Esophagus muscularis mucosa (tissue), 4 donors: ENCODE data around the gene PLPPR1.
"Not testable (repeated sequence)": the region's sequence is repeated elsewhere in the genome, so short reads cannot be mapped to it uniquely, and the experiment has no call there.

Experiments used
- EP300 ChIP-seq: sonication (generic); formaldehyde crosslinking; IDR thresholded peaks from one replicate; pipeline ENCODE4 v1.6.1; 2017; ENCODE audit warnings: antibody characterized with exemption
- POLR2A ChIP-seq: fragments of 450-650 bp; IDR thresholded peaks from one replicate; pipeline ENCODE4 v1.6.1; 2017; ENCODE audit warnings: antibody characterized with exemption, moderate library complexity, mild to moderate bottlenecking, low read depth
- POLR2AphosphoS5 ChIP-seq, 2 donors: sonication (generic); formaldehyde crosslinking; IDR thresholded peaks; one replicate each; pipeline ENCODE4 v1.6.1; 2017; ENCODE audit warnings: antibody characterized with exemption in 2 of 2
- TF ChIP-seq, protein P1 (sequence below), 3 experiments: fragments of 200-600 bp in 2 of 3; fragments of 450-650 bp in 1 of 3; sonication (generic) in 2 of 3; IDR thresholded peaks; one replicate each; pipeline ENCODE4 v1.5.1; 2017 to 2019; ENCODE audit warnings: antibody characterized with exemption in 3 of 3, mild to moderate bottlenecking in 2 of 3, moderate library complexity in 1 of 3

DNA sequence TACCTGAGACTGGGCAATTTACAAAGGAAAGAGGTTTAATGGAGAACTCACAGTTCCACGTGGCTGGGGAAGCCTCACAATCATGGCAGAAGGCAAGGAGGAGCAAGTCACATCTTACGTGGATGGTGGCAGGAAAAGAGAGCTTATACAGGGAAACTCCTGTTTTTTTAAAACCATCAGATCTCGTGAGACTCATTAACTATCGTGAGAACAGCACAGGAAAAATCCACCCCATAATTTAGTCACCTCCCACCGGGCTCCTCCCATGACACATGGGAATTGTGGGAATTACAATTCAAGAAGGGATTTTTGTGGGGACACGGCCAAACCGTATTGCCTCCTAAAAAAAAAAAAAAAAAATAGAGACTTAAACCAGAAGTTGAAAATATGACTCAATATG, 11.1 kb downstream of the PLPPR1 start:
- not testable (repeated sequence) for TF ChIP-seq POLR2A; EP300; POLR2AphosphoS5 (IDR thresholded peaks at IDR 0.05)
- TF ChIP-seq, protein P1, sequence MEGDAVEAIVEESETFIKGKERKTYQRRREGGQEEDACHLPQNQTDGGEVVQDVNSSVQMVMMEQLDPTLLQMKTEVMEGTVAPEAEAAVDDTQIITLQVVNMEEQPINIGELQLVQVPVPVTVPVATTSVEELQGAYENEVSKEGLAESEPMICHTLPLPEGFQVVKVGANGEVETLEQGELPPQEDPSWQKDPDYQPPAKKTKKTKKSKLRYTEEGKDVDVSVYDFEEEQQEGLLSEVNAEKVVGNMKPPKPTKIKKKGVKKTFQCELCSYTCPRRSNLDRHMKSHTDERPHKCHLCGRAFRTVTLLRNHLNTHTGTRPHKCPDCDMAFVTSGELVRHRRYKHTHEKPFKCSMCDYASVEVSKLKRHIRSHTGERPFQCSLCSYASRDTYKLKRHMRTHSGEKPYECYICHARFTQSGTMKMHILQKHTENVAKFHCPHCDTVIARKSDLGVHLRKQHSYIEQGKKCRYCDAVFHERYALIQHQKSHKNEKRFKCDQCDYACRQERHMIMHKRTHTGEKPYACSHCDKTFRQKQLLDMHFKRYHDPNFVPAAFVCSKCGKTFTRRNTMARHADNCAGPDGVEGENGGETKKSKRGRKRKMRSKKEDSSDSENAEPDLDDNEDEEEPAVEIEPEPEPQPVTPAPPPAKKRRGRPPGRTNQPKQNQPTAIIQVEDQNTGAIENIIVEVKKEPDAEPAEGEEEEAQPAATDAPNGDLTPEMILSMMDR (IDR thresholded peaks at IDR 0.05), result not testable (repeated sequence)
